BE2C (cell line): ENCODE results near the gene SCGB1C2.

ENCODE experiments used
- DNase-seq: peaks from one replicate; pipeline ENCODE4 v3.0.0-alpha.2; 2020
- H3K27me3 ChIP-seq: fragments of 250-450 bp; sonication (Bioruptor Pico); 2 replicates; pipeline ENCODE4 v1.5.1; 2020; ENCODE audit warnings: mild to moderate bottlenecking
- H3K36me3 ChIP-seq: fragments of 250-450 bp; sonication (Bioruptor Pico); 2 replicates; pipeline ENCODE4 v1.5.1; 2020; ENCODE audit warnings: mild to moderate bottlenecking
- H3K4me1 ChIP-seq: fragments of 250-450 bp; sonication (Bioruptor Pico); 2 replicates; pipeline ENCODE4 v1.5.1; 2020
- H3K4me3 ChIP-seq: 2 replicates; pipeline ENCODE4 v1.5.1; 2011; ENCODE audit warnings: low read depth, low read length
- H3K9me3 ChIP-seq: fragments of 250-450 bp; sonication (Bioruptor Pico); 2 replicates; pipeline ENCODE4 v1.5.1; 2020
- TF ChIP-seq, protein P1 (sequence below): IDR thresholded peaks from 2 replicates; pipeline ENCODE4 v1.5.1; 2012; ENCODE audit warnings: mild to moderate bottlenecking, low read depth, low read length

SCGB1C2 gene

GRCh38 chr17:178292-179065, 41.1 kb downstream of the SCGB1C2 start:
- Histone ChIP-seq H3K27me3 (peaks cover 30% of the 10 kb centered on the region), H3K9me3 (no peaks in the 10 kb centered on the region), H3K4me1 (no peaks in the 10 kb centered on the region), H3K4me3 (no peak overlapping the region), H3K36me3 (no peaks in the 10 kb centered on the region)
- peak; percentile 34 for DNase-seq
- TF ChIP-seq, protein P1, sequence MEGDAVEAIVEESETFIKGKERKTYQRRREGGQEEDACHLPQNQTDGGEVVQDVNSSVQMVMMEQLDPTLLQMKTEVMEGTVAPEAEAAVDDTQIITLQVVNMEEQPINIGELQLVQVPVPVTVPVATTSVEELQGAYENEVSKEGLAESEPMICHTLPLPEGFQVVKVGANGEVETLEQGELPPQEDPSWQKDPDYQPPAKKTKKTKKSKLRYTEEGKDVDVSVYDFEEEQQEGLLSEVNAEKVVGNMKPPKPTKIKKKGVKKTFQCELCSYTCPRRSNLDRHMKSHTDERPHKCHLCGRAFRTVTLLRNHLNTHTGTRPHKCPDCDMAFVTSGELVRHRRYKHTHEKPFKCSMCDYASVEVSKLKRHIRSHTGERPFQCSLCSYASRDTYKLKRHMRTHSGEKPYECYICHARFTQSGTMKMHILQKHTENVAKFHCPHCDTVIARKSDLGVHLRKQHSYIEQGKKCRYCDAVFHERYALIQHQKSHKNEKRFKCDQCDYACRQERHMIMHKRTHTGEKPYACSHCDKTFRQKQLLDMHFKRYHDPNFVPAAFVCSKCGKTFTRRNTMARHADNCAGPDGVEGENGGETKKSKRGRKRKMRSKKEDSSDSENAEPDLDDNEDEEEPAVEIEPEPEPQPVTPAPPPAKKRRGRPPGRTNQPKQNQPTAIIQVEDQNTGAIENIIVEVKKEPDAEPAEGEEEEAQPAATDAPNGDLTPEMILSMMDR: no peak

DNA sequence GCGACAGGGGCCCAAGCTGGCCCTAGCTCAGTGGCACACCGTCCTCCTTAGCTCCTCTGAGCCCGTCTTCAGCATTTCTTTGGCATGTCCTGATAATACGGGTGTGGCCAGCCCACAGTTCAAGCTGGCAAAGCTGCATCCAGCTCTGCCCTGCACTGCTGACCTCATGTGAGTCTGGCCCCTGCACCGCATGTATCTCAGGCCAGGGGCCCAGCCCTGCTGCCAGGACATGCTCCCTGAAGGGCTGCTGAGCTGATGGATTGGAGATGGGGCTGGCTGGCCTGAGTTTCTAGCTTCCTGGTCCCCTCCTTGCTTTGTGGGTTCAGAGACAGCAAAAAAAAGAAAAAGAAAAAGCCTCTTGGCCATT, 41.7 kb downstream of the SCGB1C2 start:
- H3K27me3 ChIP-seq: peaks cover 30% of the 10 kb centered on the region
- no peaks in the 10 kb centered on the region for H3K36me3 ChIP-seq
- DNase-seq: no peak
- no peaks in the 10 kb centered on the region for H3K9me3 ChIP-seq
- H3K4me1 ChIP-seq: no peaks in the 10 kb centered on the region
- no peak overlapping the region for H3K4me3 ChIP-seq
- TF ChIP-seq, protein P1: no peak

GRCh38 chr17:179781-180380, 42.5 kb downstream of the SCGB1C2 start:
- TF ChIP-seq, protein P1: no peak
- no peak overlapping the region for H3K4me3 ChIP-seq
- no peaks in the 10 kb centered on the region for H3K4me1 ChIP-seq
- H3K27me3 ChIP-seq: peaks cover 30% of the 10 kb centered on the region
- no peak for DNase-seq
- no peaks in the 10 kb centered on the region for H3K36me3 ChIP-seq
- H3K9me3 ChIP-seq: no peaks in the 10 kb centered on the region

- no peak overlapping the region for H3K4me3 ChIP-seq
- TF ChIP-seq, protein P1: no peak
- H3K36me3 ChIP-seq: no peaks in the 10 kb centered on the region
- H3K9me3 ChIP-seq: no peaks in the 10 kb centered on the region
- peaks cover 30% of the 10 kb centered on the region for H3K27me3 ChIP-seq
- H3K4me1 ChIP-seq: no peaks in the 10 kb centered on the region
- no peak for DNase-seq
Observed at GRCh38 chr17:180381-181244, 43.2 kb downstream of the SCGB1C2 start.

GRCh38 chr17:181245-182049, 44.1 kb downstream of the SCGB1C2 start, which contains the start of gene DOC2B:
Gene DOC2B, minus strand, starts transcription at chr17:181650. Its CDS starts 171 bp downstream, at chr17:181479.
- Histone ChIP-seq H3K36me3 (no peaks in the 10 kb centered on the region), H3K4me3 (peak within 1 kb of the TSS; percentile 19; the same call in 1 of the 2 replicates), H3K4me1 (no peaks in the 10 kb centered on the region), H3K27me3 (peaks cover 30% of the 10 kb centered on the region), H3K9me3 (no peaks in the 10 kb centered on the region)
- TF ChIP-seq, protein P1: no peak
- DNase-seq: peak; percentile 39
